Measurements from ENCODE around the gene EGFL6. TPM values are rescaled to one million over a fixed set of nuclear protein-coding genes. Genes with fewer than 3 reads are reported as not detected.

Gene EGFL6
- total and polyA plus RNA-seq, 2 of the 13 experiments (the other 11 are each of a cell fraction or from before 2014, with no cell fraction given): not detected

DNA sequence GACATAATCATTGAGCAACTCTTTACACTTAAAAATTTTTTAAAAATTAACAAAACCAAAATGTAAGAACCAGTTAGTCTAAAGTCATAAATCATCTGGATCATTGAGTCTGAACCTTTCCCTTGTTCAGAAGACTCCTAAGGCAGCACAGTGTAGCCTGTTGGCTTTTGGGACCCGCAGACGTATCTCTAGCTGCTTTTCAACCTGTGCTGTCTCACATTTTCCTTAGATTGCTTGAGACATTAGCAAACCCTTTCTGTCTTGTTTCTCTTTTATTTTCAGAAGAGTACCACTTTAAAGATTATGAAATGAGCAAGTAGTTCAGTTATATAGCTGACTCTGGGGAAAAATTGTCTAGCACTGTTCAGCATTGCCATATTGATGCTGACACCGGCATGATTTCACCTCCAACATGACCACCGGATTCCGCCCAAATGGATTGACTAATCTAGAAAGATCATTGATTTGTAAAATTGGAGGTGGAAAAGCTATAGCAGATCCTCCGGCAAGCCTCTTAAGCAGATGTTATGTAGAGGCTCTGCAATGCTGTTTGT, 92.4 kb downstream of the EGFL6 start (continued):
- TF ChIP-seq, protein P1, sequence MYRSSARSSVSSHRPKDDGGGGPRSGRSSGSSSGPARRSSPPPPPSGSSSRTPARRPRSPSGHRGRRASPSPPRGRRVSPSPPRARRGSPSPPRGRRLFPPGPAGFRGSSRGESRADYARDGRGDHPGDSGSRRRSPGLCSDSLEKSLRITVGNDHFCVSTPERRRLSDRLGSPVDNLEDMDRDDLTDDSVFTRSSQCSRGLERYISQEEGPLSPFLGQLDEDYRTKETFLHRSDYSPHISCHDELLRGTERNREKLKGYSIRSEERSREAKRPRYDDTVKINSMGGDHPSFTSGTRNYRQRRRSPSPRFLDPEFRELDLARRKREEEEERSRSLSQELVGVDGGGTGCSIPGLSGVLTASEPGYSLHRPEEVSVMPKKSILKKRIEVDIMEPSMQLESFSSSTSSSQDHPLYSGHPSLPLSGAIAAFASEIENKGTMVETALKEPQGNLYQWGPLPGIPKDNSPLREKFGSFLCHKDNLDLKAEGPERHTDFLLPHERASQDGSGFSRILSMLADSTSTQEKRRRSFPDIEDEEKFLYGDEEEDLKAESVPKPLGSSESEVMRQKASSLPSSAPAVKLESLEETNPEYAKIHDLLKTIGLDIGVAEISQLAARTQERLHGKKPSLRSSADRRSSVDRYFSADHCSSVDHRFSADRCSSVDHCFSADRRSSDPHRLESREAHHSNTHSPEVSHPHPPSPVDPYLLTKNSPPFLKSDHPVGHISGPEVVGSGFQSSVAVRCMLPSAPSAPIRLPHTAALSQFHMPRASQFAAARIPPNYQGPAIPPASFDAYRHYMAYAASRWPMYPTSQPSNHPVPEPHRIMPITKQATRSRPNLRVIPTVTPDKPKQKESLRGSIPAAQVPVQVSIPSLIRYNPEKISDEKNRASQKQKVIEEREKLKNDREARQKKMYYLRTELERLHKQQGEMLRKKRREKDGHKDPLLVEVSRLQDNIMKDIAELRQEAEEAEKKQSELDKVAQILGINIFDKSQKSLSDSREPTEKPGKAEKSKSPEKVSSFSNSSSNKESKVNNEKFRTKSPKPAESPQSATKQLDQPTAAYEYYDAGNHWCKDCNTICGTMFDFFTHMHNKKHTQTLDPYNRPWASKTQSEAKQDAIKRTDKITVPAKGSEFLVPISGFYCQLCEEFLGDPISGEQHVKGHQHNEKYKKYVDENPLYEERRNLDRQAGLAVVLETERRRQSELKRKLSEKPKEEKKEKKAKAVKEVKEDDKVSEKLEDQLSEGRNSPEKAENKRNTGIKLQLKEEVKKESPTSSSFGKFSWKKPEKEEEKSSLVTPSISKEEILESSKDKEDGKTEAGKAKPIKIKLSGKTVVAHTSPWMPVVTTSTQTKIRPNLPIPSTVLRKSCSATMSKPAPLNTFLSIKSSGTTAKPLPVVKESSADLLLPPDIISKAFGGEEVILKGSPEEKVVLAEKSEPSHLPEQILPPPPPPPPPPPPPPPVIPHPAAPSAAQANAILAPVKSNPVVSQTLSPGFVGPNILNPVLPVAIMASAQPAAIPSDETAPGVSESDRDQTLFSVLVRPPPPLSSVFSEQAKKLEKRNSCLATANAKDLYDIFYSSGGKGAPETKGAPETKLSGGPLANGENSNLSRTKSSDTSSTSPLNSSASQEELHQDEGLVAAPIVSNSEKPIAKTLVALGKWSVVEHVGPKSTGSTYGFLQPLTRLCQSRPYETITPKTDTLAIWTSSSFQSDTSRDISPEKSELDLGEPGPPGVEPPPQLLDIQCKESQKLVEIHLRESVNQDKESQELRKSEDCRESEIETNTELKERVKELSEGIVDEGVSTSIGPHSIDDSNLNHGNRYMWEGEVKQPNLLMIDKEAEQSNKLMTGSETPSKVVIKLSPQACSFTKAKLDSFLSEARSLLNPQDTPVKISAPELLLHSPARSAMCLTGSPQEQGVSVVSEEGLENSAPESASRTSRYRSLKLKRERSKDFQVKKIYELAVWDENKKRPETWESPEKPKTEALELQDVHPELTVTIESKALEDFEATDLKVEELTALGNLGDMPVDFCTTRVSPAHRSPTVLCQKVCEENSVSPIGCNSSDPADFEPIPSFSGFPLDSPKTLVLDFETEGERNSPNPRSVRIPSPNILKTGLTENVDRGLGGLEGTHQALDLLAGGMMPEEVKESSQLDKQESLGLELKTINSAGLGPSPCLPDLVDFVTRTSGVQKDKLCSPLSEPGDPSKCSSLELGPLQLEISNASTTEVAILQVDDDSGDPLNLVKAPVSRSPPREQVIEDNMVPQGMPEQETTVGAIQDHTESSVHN (CRISPR knock-in tag; IDR thresholded peaks at IDR 0.05): no peak
- TF ChIP-seq ARID2 (CRISPR knock-in tag; IDR thresholded peaks at IDR 0.05; ENCODE audit: borderline replicate concordance): no peak
- TF ChIP-seq ZNF431 (CRISPR knock-in tag; IDR thresholded peaks at IDR 0.05; ENCODE audit: borderline replicate concordance, low read depth): no peak
- no peak for TF ChIP-seq PCBP2 (optimal IDR thresholded peaks at IDR 0.05; ENCODE audit: low read depth, low read length, poor library complexity, severe bottlenecking)
- no peak for TF ChIP-seq KAT8 (CRISPR knock-in tag; IDR thresholded peaks at IDR 0.05)
- no peak for TF ChIP-seq ZNF619 (CRISPR knock-in tag; IDR thresholded peaks at IDR 0.05)
- TF ChIP-seq IRF2 (CRISPR knock-in tag; IDR thresholded peaks at IDR 0.05): no peak
- no peak for TF ChIP-seq ZNF496 (CRISPR knock-in tag; IDR thresholded peaks at IDR 0.05; ENCODE audit: insufficient replicate concordance)
- TF ChIP-seq, protein P2, sequence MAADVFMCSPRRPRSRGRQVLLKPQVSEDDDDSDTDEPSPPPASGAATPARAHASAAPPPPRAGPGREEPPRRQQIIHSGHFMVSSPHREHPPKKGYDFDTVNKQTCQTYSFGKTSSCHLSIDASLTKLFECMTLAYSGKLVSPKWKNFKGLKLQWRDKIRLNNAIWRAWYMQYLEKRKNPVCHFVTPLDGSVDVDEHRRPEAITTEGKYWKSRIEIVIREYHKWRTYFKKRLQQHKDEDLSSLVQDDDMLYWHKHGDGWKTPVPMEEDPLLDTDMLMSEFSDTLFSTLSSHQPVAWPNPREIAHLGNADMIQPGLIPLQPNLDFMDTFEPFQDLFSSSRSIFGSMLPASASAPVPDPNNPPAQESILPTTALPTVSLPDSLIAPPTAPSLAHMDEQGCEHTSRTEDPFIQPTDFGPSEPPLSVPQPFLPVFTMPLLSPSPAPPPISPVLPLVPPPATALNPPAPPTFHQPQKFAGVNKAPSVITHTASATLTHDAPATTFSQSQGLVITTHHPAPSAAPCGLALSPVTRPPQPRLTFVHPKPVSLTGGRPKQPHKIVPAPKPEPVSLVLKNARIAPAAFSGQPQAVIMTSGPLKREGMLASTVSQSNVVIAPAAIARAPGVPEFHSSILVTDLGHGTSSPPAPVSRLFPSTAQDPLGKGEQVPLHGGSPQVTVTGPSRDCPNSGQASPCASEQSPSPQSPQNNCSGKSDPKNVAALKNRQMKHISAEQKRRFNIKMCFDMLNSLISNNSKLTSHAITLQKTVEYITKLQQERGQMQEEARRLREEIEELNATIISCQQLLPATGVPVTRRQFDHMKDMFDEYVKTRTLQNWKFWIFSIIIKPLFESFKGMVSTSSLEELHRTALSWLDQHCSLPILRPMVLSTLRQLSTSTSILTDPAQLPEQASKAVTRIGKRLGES (CRISPR knock-in tag; IDR thresholded peaks at IDR 0.05; ENCODE audit: borderline replicate concordance): no peak
- TF ChIP-seq SP5 (CRISPR knock-in tag; IDR thresholded peaks at IDR 0.05; ENCODE audit: borderline replicate concordance, low read depth): no peak
